Measurements from ENCODE around the gene SCARB1.

GRCh38 chr12:124769881-124770512, 93.7 kb downstream of the SCARB1 start:
- TF ChIP-seq EZH2 (IDR thresholded peaks at IDR 0.05; ENCODE audit: low read depth, unreplicated experiment) (no peak), JUNB (IDR thresholded peaks at IDR 0.05; ENCODE audit: unreplicated experiment) (no peak), CREB1 (CRISPR knock-in tag; IDR thresholded peaks at IDR 0.05; ENCODE audit: low read depth) (no peak), POLR2AphosphoS5 (IDR thresholded peaks at IDR 0.05; ENCODE audit: low read depth) (no peak)
- TF ChIP-seq, protein P1, sequence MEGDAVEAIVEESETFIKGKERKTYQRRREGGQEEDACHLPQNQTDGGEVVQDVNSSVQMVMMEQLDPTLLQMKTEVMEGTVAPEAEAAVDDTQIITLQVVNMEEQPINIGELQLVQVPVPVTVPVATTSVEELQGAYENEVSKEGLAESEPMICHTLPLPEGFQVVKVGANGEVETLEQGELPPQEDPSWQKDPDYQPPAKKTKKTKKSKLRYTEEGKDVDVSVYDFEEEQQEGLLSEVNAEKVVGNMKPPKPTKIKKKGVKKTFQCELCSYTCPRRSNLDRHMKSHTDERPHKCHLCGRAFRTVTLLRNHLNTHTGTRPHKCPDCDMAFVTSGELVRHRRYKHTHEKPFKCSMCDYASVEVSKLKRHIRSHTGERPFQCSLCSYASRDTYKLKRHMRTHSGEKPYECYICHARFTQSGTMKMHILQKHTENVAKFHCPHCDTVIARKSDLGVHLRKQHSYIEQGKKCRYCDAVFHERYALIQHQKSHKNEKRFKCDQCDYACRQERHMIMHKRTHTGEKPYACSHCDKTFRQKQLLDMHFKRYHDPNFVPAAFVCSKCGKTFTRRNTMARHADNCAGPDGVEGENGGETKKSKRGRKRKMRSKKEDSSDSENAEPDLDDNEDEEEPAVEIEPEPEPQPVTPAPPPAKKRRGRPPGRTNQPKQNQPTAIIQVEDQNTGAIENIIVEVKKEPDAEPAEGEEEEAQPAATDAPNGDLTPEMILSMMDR (conservative IDR thresholded peaks at IDR 0.05; ENCODE audit: low read depth in 2 of 2): no peak
- TF ChIP-seq, protein P2, sequence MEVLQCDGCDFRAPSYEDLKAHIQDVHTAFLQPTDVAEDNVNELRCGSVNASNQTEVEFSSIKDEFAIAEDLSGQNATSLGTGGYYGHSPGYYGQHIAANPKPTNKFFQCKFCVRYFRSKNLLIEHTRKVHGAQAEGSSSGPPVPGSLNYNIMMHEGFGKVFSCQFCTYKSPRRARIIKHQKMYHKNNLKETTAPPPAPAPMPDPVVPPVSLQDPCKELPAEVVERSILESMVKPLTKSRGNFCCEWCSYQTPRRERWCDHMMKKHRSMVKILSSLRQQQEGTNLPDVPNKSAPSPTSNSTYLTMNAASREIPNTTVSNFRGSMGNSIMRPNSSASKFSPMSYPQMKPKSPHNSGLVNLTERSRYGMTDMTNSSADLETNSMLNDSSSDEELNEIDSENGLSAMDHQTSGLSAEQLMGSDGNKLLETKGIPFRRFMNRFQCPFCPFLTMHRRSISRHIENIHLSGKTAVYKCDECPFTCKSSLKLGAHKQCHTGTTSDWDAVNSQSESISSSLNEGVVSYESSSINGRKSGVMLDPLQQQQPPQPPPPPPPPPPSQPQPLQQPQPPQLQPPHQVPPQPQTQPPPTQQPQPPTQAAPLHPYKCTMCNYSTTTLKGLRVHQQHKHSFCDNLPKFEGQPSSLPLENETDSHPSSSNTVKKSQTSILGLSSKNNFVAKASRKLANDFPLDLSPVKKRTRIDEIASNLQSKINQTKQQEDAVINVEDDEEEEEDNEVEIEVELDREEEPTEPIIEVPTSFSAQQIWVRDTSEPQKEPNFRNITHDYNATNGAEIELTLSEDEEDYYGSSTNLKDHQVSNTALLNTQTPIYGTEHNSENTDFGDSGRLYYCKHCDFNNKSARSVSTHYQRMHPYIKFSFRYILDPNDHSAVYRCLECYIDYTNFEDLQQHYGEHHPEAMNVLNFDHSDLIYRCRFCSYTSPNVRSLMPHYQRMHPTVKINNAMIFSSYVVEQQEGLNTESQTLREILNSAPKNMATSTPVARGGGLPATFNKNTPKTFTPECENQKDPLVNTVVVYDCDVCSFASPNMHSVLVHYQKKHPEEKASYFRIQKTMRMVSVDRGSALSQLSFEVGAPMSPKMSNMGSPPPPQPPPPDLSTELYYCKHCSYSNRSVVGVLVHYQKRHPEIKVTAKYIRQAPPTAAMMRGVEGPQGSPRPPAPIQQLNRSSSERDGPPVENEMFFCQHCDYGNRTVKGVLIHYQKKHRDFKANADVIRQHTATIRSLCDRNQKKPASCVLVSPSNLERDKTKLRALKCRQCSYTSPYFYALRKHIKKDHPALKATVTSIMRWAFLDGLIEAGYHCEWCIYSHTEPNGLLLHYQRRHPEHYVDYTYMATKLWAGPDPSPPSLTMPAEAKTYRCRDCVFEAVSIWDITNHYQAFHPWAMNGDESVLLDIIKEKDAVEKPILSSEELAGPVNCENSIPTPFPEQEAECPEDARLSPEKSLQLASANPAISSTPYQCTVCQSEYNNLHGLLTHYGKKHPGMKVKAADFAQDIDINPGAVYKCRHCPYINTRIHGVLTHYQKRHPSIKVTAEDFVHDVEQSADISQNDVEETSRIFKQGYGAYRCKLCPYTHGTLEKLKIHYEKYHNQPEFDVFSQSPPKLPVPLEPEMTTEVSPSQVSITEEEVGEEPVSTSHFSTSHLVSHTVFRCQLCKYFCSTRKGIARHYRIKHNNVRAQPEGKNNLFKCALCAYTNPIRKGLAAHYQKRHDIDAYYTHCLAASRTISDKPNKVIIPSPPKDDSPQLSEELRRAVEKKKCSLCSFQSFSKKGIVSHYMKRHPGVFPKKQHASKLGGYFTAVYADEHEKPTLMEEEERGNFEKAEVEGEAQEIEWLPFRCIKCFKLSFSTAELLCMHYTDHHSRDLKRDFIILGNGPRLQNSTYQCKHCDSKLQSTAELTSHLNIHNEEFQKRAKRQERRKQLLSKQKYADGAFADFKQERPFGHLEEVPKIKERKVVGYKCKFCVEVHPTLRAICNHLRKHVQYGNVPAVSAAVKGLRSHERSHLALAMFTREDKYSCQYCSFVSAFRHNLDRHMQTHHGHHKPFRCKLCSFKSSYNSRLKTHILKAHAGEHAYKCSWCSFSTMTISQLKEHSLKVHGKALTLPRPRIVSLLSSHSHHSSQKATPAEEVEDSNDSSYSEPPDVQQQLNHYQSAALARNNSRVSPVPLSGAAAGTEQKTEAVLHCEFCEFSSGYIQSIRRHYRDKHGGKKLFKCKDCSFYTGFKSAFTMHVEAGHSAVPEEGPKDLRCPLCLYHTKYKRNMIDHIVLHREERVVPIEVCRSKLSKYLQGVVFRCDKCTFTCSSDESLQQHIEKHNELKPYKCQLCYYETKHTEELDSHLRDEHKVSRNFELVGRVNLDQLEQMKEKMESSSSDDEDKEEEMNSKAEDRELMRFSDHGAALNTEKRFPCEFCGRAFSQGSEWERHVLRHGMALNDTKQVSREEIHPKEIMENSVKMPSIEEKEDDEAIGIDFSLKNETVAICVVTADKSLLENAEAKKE (CRISPR knock-in tag; IDR thresholded peaks at IDR 0.05): no peak
- TF ChIP-seq, protein P3, sequence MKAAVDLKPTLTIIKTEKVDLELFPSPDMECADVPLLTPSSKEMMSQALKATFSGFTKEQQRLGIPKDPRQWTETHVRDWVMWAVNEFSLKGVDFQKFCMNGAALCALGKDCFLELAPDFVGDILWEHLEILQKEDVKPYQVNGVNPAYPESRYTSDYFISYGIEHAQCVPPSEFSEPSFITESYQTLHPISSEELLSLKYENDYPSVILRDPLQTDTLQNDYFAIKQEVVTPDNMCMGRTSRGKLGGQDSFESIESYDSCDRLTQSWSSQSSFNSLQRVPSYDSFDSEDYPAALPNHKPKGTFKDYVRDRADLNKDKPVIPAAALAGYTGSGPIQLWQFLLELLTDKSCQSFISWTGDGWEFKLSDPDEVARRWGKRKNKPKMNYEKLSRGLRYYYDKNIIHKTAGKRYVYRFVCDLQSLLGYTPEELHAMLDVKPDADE (IDR thresholded peaks at IDR 0.05): no peak

All from GM23338 (cell line).